ENCODE data around the gene ATXN8OS. TPM values are rescaled to one million over a fixed set of nuclear protein-coding genes. Genes with fewer than 3 reads are reported as not detected.
"Not testable (repeated sequence)": the region's sequence is repeated elsewhere in the genome, so short reads cannot be mapped to it uniquely, and the experiment has no call there.

ATXN8OS gene
- total and polyA plus RNA-seq, 3 experiments from 2014 or later = not detected

- Histone ChIP-seq H3K27ac (ENCODE audit: low read depth, low read length) (no peak within 1 kb of the TSS), H3K27me3 (ENCODE audit: insufficient read depth, low read length, poor library complexity, severe bottlenecking) (no peaks in the 10 kb centered on the region), H3K9me3 (ENCODE audit: low read length) (no peaks in the 10 kb centered on the region), H3K36me3 (ENCODE audit: insufficient read depth, low read length) (no peaks in the 10 kb centered on the region), H3K4me3 (ENCODE audit: low read length) (no peak within 1 kb of the TSS), H3K4me1 (ENCODE audit: insufficient read depth, low read length) (no peaks in the 10 kb centered on the region)
- Mint-ChIP-seq H3K9me3 (peaks cover 3 to 14% (median 7%) of the 10 kb centered on the region in 5 donors), H3K36me3 (no peaks in the 10 kb centered on the region), H3K4me1 (no peaks in the 10 kb centered on the region), H3K4me3 (no peak within 1 kb of the TSS), H3K27ac (no peak within 1 kb of the TSS), H3K27me3 (no peaks in the 10 kb centered on the region)
- DNase-seq = no peak
- CTCF ChIA-PET = no interaction called here
- POLR2A ChIA-PET = no interaction called here
These were observed 905 bp downstream of the ATXN8OS start, which contains the start of gene KLHL1 for GRCh38 chr13:70108356-70109105. TSS of gene KLHL1 (minus strand) at chr13:70108452. CDS start at chr13:70107699, 753 bp downstream.

- Histone ChIP-seq H3K36me3 (ENCODE audit: insufficient read depth, low read length) (no peaks in the 10 kb centered on the region), H3K4me1 (ENCODE audit: insufficient read depth, low read length) (no peaks in the 10 kb centered on the region), H3K4me3 (ENCODE audit: low read length) (no peak overlapping the region), H3K27ac (ENCODE audit: low read depth, low read length) (no peak overlapping the region), H3K9me3 (ENCODE audit: low read length) (no peaks in the 10 kb centered on the region), H3K27me3 (ENCODE audit: insufficient read depth, low read length, poor library complexity, severe bottlenecking) (no peaks in the 10 kb centered on the region)
- Mint-ChIP-seq H3K27ac (no peak overlapping the region), H3K4me3 (no peak overlapping the region), H3K4me1 (no peaks in the 10 kb centered on the region), H3K27me3 (no peaks in the 10 kb centered on the region), H3K9me3 (peaks cover 3 to 15% (median 5%) of the 10 kb centered on the region in 5 donors), H3K36me3 (no peaks in the 10 kb centered on the region)
- ChIA-PET CTCF (no interaction called here), POLR2A (no interaction called here)
- no peak for DNase-seq
These were observed 9.8 kb downstream of the ATXN8OS start for GRCh38 chr13:70117338-70117905.

GRCh38 chr13:70125693-70126092 lies 18.1 kb downstream of the ATXN8OS start:
- Mint-ChIP-seq H3K27me3 (no peaks in the 10 kb centered on the region), H3K9me3 (peaks cover 3 to 15% (median 5%) of the 10 kb centered on the region in 5 donors), H3K4me3 (no peak overlapping the region), H3K36me3 (no peaks in the 10 kb centered on the region), H3K4me1 (no peaks in the 10 kb centered on the region), H3K27ac (no peak overlapping the region)
- Histone ChIP-seq H3K27ac (ENCODE audit: low read depth, low read length) (no peak overlapping the region), H3K4me1 (ENCODE audit: insufficient read depth, low read length) (no peaks in the 10 kb centered on the region), H3K36me3 (ENCODE audit: insufficient read depth, low read length) (no peaks in the 10 kb centered on the region), H3K27me3 (ENCODE audit: insufficient read depth, low read length, poor library complexity, severe bottlenecking) (no peaks in the 10 kb centered on the region), H3K4me3 (ENCODE audit: low read length) (no peak overlapping the region), H3K9me3 (ENCODE audit: low read length) (no peaks in the 10 kb centered on the region)
- POLR2A ChIA-PET = no interaction called here
- CTCF ChIA-PET = no interaction called here
- DNase-seq = no peak

- no peaks in the 10 kb centered on the region for H3K27me3 Mint-ChIP-seq
- H3K27me3 ChIP-seq (ENCODE audit: insufficient read depth, low read length, poor library complexity, severe bottlenecking) = no peaks in the 10 kb centered on the region
- H3K4me1 ChIP-seq (ENCODE audit: insufficient read depth, low read length) = no peaks in the 10 kb centered on the region
- H3K4me3 ChIP-seq (ENCODE audit: low read length) = no peak overlapping the region
- H3K27ac ChIP-seq (ENCODE audit: low read depth, low read length) = no peak overlapping the region
- no peak overlapping the region for H3K4me3 Mint-ChIP-seq
- H3K9me3 ChIP-seq (ENCODE audit: low read length) = no peaks in the 10 kb centered on the region
- H3K27ac Mint-ChIP-seq = no peak overlapping the region
- no peaks in the 10 kb centered on the region for H3K4me1 Mint-ChIP-seq
- POLR2A ChIA-PET = no interaction called here
- no peaks in the 10 kb centered on the region for H3K36me3 Mint-ChIP-seq
- CTCF ChIA-PET = no interaction called here
- no peaks in the 10 kb centered on the region for H3K36me3 ChIP-seq (ENCODE audit: insufficient read depth, low read length)
- peaks cover 0 to 12% (median 5%) of the 10 kb centered on the region in 5 donors for H3K9me3 Mint-ChIP-seq
- DNase-seq = no peak
These were observed 20.5 kb downstream of the ATXN8OS start for GRCh38 chr13:70128098-70128497.

- H3K27ac Mint-ChIP-seq; H3K4me3 Mint-ChIP-seq; H3K27me3 ChIP-seq (ENCODE audit: insufficient read depth, low read length, poor library complexity, severe bottlenecking); H3K27me3 Mint-ChIP-seq; H3K4me3 ChIP-seq (ENCODE audit: low read length); H3K36me3 ChIP-seq (ENCODE audit: insufficient read depth, low read length); DNase-seq; H3K27ac ChIP-seq (ENCODE audit: low read depth, low read length); H3K36me3 Mint-ChIP-seq; H3K9me3 ChIP-seq (ENCODE audit: low read length); POLR2A ChIA-PET; CTCF ChIA-PET; H3K4me1 Mint-ChIP-seq; H3K4me1 ChIP-seq (ENCODE audit: insufficient read depth, low read length): not testable (repeated sequence)
- H3K9me3 Mint-ChIP-seq = peaks cover 2 to 11% (median 3%) of the 10 kb centered on the region in 5 donors
These were observed 35.0 kb downstream of the ATXN8OS start for GRCh38 chr13:70142658-70143057.

- Mint-ChIP-seq H3K36me3 (no peaks in the 10 kb centered on the region), H3K27ac (no peak overlapping the region), H3K9me3 (peaks cover 3 to 24% (median 6%) of the 10 kb centered on the region in 5 donors), H3K4me3 (no peak overlapping the region), H3K4me1 (no peaks in the 10 kb centered on the region), H3K27me3 (no peaks in the 10 kb centered on the region)
- H3K9me3 ChIP-seq (ENCODE audit: low read length) = no peaks in the 10 kb centered on the region
- no peaks in the 10 kb centered on the region for H3K36me3 ChIP-seq (ENCODE audit: insufficient read depth, low read length)
- ChIA-PET CTCF (no interaction called here), POLR2A (no interaction called here)
- no peak overlapping the region for H3K4me3 ChIP-seq (ENCODE audit: low read length)
- H3K27me3 ChIP-seq (ENCODE audit: insufficient read depth, low read length, poor library complexity, severe bottlenecking) = no peaks in the 10 kb centered on the region
- DNase-seq = no peak
- H3K4me1 ChIP-seq (ENCODE audit: insufficient read depth, low read length) = no peaks in the 10 kb centered on the region
- H3K27ac ChIP-seq (ENCODE audit: low read depth, low read length) = no peak overlapping the region
These were observed 54.5 kb downstream of the ATXN8OS start for GRCh38 chr13:70162141-70162540.

- H3K27ac Mint-ChIP-seq = no peak overlapping the region
- H3K4me3 Mint-ChIP-seq = no peak overlapping the region
- H3K36me3 Mint-ChIP-seq = no peaks in the 10 kb centered on the region
- no peak for DNase-seq
- Histone ChIP-seq H3K36me3 (ENCODE audit: insufficient read depth, low read length) (no peaks in the 10 kb centered on the region), H3K4me1 (ENCODE audit: insufficient read depth, low read length) (no peaks in the 10 kb centered on the region), H3K27ac (ENCODE audit: low read depth, low read length) (no peak overlapping the region), H3K9me3 (ENCODE audit: low read length) (no peaks in the 10 kb centered on the region), H3K4me3 (ENCODE audit: low read length) (no peak overlapping the region), H3K27me3 (ENCODE audit: insufficient read depth, low read length, poor library complexity, severe bottlenecking) (no peaks in the 10 kb centered on the region)
- CTCF ChIA-PET = no interaction called here
- H3K4me1 Mint-ChIP-seq = no peaks in the 10 kb centered on the region
- POLR2A ChIA-PET = no interaction called here
- no peaks in the 10 kb centered on the region for H3K27me3 Mint-ChIP-seq
- H3K9me3 Mint-ChIP-seq = peaks cover 6 to 22% (median 15%) of the 10 kb centered on the region in 5 donors
These were observed 63.1 kb downstream of the ATXN8OS start for GRCh38 chr13:70170689-70171088.

GRCh38 chr13:70171151-70171550 lies 63.5 kb downstream of the ATXN8OS start:
- no peaks in the 10 kb centered on the region for H3K27me3 ChIP-seq (ENCODE audit: insufficient read depth, low read length, poor library complexity, severe bottlenecking)
- Mint-ChIP-seq H3K27ac (no peak overlapping the region), H3K4me1 (no peaks in the 10 kb centered on the region), H3K36me3 (no peaks in the 10 kb centered on the region), H3K27me3 (no peaks in the 10 kb centered on the region), H3K4me3 (no peak overlapping the region), H3K9me3 (peaks cover 6 to 22% (median 15%) of the 10 kb centered on the region in 5 donors)
- CTCF ChIA-PET = no interaction called here
- no peaks in the 10 kb centered on the region for H3K4me1 ChIP-seq (ENCODE audit: insufficient read depth, low read length)
- H3K36me3 ChIP-seq (ENCODE audit: insufficient read depth, low read length) = no peaks in the 10 kb centered on the region
- POLR2A ChIA-PET = no interaction called here
- H3K9me3 ChIP-seq (ENCODE audit: low read length) = no peaks in the 10 kb centered on the region
- no peak overlapping the region for H3K4me3 ChIP-seq (ENCODE audit: low read length)
- H3K27ac ChIP-seq (ENCODE audit: low read depth, low read length) = no peak overlapping the region
- DNase-seq = no peak
